ENCODE results near the gene TGFBI. TPM values are rescaled to one million over a fixed set of nuclear protein-coding genes. Genes with fewer than 3 reads are reported as not detected.

The TGFBI gene
- total RNA-seq, 2 donors from 2014 or later, result 17.9 to 41.7 TPM

GRCh38 chr5:135995976-135996375 lies 32.8 kb upstream of the TGFBI start:
- DNase-seq (ENCODE audit: low spot score), result no peak
- Histone ChIP-seq H3K27ac (no peak overlapping the region), H3K4me1 (replicated peaks) (no peaks in the 10 kb centered on the region), H3K27me3 (replicated peaks; ENCODE audit: insufficient read depth) (no peaks in the 10 kb centered on the region), H3K9me3 (no peaks in the 10 kb centered on the region), H3K4me3 (no peak overlapping the region), H3K36me3 (no peaks in the 10 kb centered on the region)
- intact Hi-C loops (cut with DNase I), result no loop called here
- WGBS, result 86% methylated on average over 3 of the region's 3 CpGs
- TF ChIP-seq POLR2AphosphoS5 (IDR thresholded peaks at IDR 0.05), result no peak
- no peak for TF ChIP-seq POLR2A (IDR thresholded peaks at IDR 0.05)
- TF ChIP-seq CTCF (IDR thresholded peaks at IDR 0.05), result no peak

- Histone ChIP-seq H3K4me3 (no peak overlapping the region), H3K36me3 (no peaks in the 10 kb centered on the region), H3K4me1 (replicated peaks) (no peaks in the 10 kb centered on the region), H3K27ac (no peak overlapping the region), H3K27me3 (replicated peaks; ENCODE audit: insufficient read depth) (no peaks in the 10 kb centered on the region), H3K9me3 (no peaks in the 10 kb centered on the region)
- DNase-seq (ENCODE audit: low spot score), result no peak
- TF ChIP-seq POLR2AphosphoS5 (IDR thresholded peaks at IDR 0.05), result no peak
- no peak for TF ChIP-seq CTCF (IDR thresholded peaks at IDR 0.05)
- TF ChIP-seq POLR2A (IDR thresholded peaks at IDR 0.05), result no peak
- WGBS, result 83% methylated on average over 2 of the region's 2 CpGs
- intact Hi-C loops (cut with DNase I), result no loop called here
Observed at GRCh38 chr5:135996611-135997010, 32.2 kb upstream of the TGFBI start.

- Histone ChIP-seq H3K27me3 (replicated peaks; ENCODE audit: insufficient read depth) (no peaks in the 10 kb centered on the region), H3K27ac (no peak overlapping the region), H3K4me3 (no peak overlapping the region), H3K36me3 (no peaks in the 10 kb centered on the region), H3K4me1 (replicated peaks) (no peaks in the 10 kb centered on the region), H3K9me3 (no peaks in the 10 kb centered on the region)
- no peak for DNase-seq (ENCODE audit: low spot score)
- 78% methylated on average over 8 of the region's 8 CpGs for WGBS
- intact Hi-C loops (cut with DNase I), result no loop called here
- TF ChIP-seq POLR2AphosphoS5 (IDR thresholded peaks at IDR 0.05), result no peak
- TF ChIP-seq CTCF (IDR thresholded peaks at IDR 0.05), result no peak
- no peak for TF ChIP-seq POLR2A (IDR thresholded peaks at IDR 0.05)
Observed at GRCh38 chr5:135997673-135998335, 31.0 kb upstream of the TGFBI start.

- Histone ChIP-seq H3K36me3 (no peaks in the 10 kb centered on the region), H3K9me3 (no peaks in the 10 kb centered on the region), H3K4me1 (replicated peaks) (no peaks in the 10 kb centered on the region), H3K27me3 (replicated peaks; ENCODE audit: insufficient read depth) (peaks cover 2% of the 10 kb centered on the region), H3K4me3 (no peak overlapping the region), H3K27ac (no peak overlapping the region)
- no peak for DNase-seq (ENCODE audit: low spot score)
- intact Hi-C loops (cut with DNase I), result no loop called here
- 88% methylated on average over 6 of the region's 6 CpGs for WGBS
- TF ChIP-seq CTCF (IDR thresholded peaks at IDR 0.05), result no peak
- no peak for TF ChIP-seq POLR2A (IDR thresholded peaks at IDR 0.05)
- TF ChIP-seq POLR2AphosphoS5 (IDR thresholded peaks at IDR 0.05), result no peak
Observed at GRCh38 chr5:135998889-135999288, 29.9 kb upstream of the TGFBI start.

GRCh38 chr5:135999406-136000139 lies 29.2 kb upstream of the TGFBI start:
- H3K4me3 ChIP-seq, result no peak overlapping the region
- no peaks in the 10 kb centered on the region for H3K4me1 ChIP-seq (replicated peaks)
- H3K36me3 ChIP-seq, result no peaks in the 10 kb centered on the region
- TF ChIP-seq POLR2AphosphoS5 (IDR thresholded peaks at IDR 0.05), result no peak
- H3K9me3 ChIP-seq, result no peaks in the 10 kb centered on the region
- H3K27me3 ChIP-seq (replicated peaks; ENCODE audit: insufficient read depth), result peaks cover 2% of the 10 kb centered on the region
- intact Hi-C loops (cut with DNase I), result no loop called here
- no peak for DNase-seq (ENCODE audit: low spot score)
- H3K27ac ChIP-seq, result no peak overlapping the region
- WGBS, result 72% methylated on average over 8 of the region's 8 CpGs

Measured in prostate gland (tissue), 2 donors.